GM18499 (cell line): Measurements from ENCODE around the gene SYNGR1.

ENCODE experiments used
- ATAC-seq: cut with Tn5 transposase; IDR thresholded peaks from one replicate; pipeline ENCODE4 v1.9.1; 2021; ENCODE audit warnings: moderate number of reproducible peaks; ENCODE audit not compliant: insufficient read depth, unreplicated experiment

The SYNGR1 gene, protein sequence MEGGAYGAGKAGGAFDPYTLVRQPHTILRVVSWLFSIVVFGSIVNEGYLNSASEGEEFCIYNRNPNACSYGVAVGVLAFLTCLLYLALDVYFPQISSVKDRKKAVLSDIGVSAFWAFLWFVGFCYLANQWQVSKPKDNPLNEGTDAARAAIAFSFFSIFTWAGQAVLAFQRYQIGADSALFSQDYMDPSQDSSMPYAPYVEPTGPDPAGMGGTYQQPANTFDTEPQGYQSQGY

DNA sequence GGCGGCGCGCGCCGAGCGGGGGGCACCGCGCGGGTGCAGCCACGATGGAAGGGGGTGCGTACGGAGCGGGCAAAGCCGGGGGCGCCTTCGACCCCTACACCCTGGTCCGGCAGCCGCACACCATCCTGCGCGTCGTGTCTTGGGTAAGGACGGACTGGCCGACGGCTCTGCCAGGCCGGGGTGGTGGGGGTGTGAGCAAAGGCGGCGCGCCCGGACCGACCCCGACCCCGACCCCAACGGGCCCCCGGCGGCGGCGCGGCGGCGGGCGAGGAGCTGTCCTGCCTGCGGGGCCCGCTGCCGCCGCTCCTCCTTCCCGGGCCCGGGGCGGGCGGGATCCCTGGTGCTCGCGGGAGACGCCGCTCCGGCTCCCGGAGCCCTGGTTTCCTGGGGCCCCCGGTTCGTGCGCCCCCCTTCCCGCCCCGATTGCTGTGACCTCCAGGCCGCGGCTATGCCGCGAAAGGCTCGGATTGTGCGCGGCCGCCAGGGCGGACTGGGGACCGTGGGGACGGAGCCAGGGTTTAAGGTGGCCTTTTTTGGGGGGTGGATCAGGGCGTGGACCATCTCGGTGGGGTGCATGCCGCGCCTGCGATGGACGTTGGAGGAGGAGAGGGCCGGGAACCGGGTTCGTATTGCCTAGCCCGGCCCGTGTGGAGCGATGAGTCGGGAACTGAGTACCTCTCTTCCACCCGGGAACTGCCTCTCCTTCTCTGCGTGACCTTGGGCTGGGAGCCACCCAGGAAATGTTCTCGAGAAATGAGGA lies at the start of gene SYNGR1:
Gene SYNGR1, plus strand, starts transcription at position 25 of the 760 bp plus-strand sequence. Its CDS starts 20 bp downstream, at position 45.
- ATAC-seq, result no peak

DNA sequence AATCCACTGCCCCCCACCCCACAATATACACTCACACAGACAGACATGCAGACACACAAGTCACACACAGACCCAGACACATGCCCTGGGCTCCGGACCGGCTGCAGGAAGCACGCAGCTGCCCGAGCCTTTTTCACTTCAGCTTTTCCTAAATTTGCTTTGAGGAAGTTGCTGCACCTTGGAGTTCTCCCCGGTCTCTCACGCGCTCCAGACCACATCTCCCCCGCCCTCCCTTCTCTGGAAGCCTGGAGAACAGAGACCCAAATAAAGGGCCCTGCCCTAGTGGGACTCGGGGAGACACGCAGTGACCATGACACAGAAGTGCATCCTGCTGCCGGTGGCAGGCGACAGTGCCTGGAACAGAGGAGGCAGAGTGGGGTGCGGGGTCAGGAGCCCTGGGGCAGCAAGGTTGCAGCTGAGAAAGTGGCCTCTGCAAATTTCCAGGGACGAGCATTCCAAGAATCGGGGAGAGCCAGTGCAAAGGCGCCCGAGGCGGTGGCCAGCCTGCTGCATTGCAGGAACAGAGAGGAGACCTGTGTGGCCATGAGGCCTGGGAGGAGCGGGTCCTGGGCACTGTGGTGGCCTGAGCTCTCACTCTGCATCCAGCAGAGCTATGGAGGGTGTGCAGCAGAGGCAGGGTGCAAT lies 49.5 kb upstream of the SYNGR1 start:
- no peak for ATAC-seq

DNA sequence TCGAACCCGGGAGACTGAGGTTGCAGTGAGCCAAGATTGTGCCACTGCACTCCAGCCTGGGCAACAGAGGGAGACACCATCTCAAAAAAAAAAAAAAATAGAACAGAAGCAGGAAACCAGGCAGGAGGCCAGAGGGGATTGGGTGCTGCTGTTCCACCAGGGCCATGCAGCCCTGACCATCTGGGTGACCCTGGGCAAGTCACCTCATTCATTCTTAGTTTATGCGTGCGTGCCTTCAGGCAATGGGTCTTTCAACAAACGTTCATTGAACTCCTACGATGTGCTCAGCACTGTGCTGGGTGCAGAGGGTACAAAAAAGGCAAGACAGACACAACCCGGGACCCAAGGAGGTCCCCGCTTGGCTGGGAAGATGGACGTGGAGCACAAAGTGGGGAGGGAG lies 48.7 kb upstream of the SYNGR1 start:
- no peak for ATAC-seq

DNA sequence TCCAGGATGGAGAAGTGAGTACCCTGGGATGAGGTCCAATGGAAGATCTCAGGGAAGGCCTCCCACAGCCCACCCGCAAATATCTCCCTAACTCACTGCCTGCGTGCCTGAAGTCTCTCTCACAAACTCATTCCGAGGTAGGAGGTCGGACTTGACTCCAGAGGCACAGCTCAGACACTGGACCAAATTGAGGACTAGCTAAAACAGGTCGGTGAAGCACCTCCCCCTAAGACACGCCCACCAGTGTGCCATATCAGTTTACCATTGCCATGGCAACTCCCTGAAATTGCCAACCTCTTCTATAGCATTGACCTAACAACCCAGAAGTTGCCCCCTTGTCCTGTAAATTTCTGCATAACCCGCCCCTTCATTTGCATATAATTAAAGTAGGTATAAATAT lies 47.9 kb upstream of the SYNGR1 start:
- ATAC-seq, result no peak

DNA sequence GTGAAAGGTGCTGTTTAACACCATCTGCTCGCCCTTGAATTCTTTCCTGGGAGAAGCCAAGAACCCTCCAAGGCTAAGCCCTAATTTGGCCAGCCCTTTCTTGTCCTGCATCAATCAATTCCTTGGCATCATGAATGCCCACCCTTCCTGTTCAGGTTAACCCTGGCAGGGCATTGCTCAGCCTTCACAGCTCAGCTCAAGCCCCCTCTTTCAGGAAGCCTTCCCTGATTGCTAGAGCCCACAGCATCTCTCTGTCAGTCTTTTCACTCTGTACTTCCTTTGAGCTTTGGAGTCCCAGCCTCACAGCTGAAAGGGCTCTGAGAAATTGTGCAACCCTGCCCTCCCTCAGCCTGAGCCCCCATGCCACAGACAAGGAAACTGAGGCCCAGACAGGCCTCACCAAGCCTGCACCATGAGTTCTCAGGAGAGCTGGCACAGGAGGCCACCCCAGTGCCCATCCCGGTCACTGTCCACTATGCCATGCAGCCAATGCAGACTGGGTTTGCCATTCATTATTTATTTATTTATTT lies 47.3 kb upstream of the SYNGR1 start:
- no peak for ATAC-seq

DNA sequence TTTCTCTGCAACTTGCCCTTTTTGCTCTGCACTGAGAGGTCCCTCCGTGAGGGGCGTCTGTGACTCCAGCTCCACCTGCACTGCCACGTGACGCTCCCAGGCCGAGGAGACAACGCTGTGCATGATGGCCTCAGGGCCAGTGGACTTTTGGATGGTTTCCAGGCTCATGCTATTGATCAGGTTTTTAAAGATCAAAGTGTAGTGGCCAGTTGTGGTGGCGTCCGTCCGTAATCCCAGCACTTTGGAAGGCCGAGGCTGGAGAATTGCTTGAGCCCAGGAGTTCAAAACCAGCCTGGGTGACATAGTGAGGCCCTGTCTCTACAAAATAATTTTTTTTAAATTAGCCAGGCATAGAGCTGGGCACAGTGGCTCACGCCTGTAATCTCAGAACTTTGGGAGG lies 46.4 kb upstream of the SYNGR1 start:
- ATAC-seq, result no peak

DNA sequence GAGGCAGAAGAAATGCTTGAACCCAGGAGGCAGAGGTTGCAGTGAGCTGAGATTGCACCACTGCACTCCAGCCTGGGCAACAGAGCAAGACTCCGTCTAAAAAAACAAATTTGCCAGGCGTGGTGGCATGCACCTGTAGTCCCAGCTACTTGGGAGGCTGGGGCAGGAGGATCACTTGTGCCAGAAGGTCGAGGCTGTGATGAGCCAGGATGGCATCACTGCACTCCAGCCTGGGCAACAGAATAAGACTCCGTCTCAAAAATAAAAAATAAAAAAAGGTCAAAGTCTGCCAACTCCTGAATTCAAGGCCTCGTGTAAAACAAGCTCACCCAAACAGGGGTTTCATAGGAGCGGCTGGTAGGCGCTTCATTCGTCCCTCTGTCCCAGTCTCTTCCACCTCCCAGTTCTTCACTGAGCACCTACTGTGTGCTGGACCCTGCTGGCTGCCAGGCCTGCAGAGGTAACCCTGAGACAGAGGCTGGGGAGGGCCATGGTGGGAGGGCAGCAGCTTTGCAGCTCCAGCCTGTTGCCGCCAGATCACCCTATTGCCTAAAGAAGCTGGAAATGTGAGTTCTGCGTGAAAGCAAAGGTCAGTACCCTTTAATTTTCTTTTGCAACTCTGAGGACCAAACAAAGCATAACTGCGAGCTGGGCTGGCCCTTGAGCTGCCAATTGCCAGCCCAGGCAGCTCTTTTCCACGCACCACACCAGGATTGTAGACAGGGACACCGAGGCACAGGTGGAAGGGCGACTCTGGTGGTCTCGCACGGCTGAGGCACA lies 45.7 kb upstream of the SYNGR1 start:
- ATAC-seq, result no peak

DNA sequence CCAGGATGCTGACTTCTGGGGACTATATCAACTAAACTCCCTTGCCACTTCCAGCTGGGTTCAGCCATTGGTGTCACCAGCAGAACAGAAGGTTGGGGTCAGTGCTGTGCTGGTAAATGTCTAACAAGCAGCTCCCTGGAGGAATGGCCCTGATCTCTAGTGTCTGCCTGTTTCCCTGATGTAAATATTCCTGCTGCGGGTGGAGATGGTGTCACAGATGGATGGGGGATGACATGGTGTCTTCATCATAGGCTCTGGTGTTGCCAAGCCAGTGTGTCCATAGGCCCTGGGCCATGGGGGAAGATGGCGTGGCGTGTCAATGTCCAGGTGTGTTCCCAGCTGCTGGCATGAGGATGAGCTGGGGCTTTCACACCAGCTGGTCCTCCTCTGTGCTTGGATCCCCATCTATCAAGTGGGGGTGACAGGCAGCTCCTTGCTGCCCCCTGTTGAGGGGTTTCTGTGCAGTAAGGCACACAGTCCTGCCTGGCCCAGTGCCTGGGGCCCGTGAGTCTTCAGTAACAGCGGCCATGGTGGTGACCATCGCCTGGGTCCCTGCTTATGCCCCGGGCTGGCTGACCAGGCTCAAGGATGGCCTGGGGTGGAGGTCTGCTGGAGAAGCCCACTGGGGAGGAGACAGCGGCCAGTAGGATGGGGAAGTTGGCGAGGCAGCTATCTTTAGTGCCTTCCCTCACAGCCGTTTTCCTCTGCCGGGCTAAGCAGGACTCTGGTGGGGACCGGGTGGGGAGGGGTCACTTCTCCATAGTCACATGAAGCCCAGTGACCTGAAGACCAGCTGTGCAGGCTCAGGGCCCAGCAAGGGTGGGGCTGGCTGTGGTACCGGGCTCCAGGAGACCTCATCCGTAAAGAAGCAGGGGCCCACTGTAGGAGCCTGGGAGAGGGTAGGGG lies 43.1 kb upstream of the SYNGR1 start:
- ATAC-seq, result no peak

DNA sequence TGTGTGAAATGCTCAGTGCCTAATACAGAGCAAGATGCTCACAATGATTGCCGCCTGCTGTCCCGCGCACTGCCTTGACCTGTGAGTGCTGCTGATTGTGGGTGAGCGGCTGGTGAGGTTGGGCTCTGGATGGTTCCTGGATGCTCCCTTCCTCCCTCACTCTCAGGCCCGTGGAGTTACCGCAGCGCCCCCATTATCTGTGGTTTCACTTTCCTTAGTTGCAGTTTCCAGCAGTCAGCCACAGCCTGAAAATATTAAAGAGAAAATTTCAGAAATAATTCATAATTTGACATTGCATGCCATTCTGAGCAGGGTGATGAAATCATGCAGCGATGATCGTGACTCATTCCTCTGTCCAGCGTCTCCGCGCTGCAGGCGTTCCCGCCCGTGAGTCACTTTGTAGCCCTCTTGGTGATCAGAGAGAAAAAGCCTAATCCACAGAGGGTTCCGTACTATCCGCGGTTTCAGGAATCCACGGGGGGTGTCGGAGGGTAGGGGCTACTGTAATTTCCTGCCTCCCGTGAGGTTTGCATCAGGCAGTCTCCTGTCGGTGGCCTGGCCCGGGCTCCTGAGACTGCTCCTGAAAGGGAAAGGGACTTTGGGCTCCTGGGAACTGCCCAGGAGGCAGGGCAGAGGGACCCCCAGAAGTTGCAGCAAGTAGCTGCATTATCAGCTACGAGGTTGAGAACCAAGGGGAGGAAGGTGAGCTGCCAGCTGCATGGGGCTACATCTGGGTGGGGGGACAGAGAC lies 41.0 kb upstream of the SYNGR1 start:
- ATAC-seq, result no peak

DNA sequence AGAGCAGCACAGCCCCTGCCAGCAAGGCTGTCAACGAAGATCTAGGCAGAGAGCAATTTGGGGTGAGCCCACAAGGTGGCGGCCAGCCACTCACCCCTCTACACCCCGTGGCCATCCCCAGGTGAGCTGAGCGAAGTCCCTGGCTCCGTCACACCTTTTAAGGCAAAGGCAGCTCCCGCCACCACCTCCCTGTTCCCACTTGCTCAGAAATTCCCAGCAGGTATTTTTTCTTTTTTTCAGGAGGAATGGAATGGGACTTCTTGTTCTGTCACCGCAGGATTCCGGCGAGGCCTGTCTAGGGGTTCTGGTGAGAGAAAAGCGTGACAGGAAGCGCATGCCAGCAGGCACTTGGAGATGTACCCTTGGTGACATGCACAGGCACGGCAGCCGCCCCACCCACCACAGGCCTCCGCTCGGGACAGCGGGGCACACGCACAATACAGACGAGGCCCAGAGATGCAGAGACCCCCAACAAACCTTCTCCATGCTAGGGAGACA lies 40.4 kb upstream of the SYNGR1 start:
- no peak for ATAC-seq

DNA sequence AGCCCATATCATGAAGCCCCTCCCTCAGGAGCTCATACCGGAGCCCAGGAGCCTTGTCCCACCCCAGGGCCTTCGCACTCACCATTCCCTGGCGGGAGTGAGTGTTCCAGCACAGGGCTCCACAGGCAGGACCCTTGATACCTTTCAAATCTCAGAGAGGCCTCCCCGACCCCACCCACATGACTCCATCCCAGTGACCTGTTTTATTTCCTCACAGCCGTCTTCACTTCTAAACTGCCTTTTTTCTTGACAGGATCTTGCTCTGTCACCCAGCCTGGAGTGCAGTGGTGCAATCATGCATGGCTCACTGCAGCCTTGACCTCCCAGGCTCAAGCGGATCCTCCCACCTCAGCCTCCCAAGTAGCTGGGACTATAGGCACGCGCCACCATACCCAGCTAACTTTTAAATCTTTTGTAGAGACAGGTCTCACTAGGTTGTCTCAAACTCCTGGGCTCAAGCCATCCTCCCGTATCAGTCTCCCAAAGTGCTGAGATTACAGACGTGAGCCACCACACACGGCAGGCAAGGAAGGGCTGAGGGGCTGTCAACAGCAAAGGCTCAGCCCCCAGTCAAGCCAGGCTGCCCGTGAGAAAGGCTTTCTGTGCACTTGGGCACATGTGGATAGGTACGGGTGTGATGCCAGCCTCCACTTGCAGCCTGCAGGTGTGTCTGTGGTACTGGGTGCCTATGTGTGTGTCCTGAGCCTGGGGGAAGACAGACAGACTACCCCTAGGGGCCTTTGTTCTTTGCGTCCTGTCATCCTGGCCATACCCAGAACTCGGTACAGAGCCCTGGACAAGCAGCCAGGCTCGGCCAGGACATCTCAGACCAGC lies 39.7 kb upstream of the SYNGR1 start:
- no peak for ATAC-seq

DNA sequence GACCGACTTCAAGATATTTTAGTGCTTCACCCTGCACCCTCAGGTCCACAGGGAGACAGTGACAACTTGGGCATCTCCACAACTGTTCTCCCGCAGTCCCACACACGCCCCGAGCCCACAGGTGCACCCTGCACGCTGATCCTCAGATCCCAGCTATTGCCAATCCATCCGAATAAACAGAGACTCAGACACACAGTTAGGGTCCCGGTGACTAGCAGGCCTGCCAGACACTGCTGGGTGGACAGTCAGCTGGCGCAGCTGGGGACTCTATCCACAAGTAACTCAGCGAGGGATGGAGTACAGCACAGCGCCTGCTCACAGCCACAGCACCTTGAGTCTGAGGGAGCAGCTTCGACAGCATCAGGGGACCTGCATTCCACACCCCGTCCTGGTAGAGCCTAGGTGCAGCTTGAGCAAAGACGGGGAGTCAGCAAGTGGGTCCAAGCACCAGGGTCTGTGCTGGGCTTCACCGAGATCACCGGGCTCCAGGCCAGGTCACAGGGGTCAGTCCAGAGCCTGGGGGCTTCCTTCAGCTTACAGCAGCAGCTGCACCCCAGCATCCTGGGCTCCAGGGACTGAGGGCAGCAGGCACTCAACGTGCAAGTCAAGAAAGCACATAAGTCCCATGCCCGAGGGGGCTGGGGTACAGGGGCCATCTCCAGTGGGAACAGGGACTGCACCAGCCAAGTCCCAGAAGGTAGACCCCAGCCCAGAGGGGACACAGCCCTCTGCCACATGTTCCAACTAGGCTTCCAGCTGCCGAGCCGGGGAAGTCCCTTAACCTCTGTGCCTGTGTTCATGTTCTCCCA lies 38.0 kb upstream of the SYNGR1 start:
- ATAC-seq, result no peak

DNA sequence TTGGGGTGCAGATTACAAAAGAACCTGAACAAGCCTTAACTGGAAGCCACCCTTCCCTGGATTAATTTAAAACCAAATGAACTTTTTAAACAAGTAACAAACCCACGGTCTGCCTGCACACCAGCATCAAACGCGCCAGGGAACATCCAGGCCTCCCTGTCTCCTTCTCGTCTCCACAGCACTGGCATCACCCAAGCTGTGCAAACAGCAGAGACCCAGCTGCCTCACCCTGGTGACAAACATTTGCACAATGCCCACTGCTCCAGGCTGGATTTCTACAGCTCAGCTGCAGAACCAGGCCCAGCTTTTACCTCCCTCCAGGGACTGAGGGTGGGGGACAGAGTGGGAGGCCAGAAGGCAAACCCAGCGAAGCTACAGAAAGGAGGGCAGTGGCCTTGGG lies 37.4 kb upstream of the SYNGR1 start:
- no peak for ATAC-seq

DNA sequence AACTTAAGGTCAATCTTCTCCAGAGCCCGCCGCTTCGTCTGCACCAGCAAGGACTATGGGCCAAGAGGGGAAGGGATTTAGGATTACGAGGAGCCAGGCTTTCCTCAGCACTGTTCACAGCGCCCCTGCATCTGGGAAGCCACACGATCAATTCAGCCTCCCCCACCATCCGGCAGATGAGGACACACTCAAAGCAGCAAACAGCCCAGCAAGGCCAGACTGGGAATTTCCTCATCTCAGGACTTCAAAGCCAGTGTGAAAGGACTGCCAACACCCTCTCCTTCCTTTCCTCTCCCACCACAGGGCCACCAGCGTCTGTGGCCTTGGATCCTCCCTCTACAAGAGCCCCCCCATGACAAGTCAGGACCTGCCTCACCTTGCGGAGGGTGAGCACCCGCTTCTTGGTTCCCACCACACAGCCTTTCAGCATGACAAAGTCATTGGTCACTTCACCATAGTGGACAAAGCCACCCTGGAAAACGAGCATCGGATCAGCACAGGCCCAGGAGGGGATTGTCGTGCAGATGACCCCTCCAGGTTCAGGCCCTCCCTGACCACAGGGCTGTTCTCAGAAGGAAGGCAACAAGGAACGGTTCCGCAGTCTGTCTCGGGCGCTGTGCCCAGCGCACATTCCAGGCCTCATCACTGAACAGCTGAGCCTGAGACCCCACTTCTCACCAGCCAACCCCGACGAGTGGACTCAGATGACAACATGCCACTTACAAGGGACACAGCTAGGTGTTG lies 36.4 kb upstream of the SYNGR1 start:
- ATAC-seq, result no peak

DNA sequence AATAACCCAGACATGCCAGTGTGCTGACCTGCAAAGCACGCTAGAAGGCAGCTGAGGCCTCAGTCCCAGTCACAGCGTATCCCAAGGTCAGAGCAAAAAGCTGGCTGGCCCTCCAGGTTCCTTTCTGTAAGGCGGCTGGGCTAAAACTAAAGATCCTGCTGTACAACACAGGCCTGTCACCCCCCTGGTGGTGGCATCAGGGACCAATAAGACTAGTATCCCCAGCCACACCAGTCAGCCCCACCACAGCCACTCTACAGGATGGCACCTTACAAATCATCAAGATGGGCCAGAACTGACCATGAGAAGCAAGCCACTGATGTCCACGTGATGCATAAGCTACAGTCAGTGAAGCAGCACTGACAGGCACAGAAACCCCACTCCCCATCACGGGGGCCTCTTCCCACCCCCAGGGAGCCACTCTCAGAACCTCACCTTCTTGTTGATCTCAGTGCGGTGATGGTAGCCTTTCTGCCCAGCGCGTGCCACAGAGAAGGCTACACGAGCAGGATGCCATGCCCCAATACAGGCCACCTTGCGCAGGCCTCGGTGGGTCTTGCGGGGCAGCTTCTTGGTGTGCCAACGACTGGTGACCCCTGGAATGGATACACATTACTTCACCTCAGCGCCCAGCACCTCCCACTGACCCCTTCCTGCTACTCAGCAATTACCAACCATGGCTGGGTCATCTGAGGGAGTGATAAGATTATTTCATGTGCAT lies 35.4 kb upstream of the SYNGR1 start:
- ATAC-seq, result no peak

DNA sequence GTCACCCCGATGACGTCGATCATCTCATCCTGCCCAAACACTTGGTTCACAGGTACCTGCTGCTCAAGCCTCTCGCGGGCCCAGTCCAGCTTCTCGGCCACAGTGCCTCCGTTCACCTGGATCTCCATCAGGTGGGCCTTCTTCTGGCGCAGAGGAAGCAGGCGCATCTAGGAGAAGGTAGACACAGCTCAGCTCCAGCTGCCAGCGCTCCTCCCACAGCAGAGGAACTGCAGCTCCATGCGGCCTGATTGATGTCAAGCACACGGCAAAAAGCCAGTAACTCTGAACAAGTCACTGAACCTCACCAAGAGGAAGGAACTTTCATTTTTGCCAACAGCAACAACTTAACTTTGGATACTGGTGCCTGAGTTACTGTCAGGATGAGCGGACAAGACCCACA lies 34.4 kb upstream of the SYNGR1 start:
- ATAC-seq, result no peak
